ENCODE data around the gene EVA1A.

The EVA1A gene

GRCh38 chr2:75476761-75477160, 84.0 kb downstream of the EVA1A start:
- DNase-seq (ENCODE audit: low spot score) = peak; percentile 23
- in situ Hi-C loops (cut with MboI; ENCODE audit: low pct_unique_long_range_greater_than_20kb, low sequenced_read_pairs, unreplicated experiment) = no loop called here
- TF ChIP-seq, protein P1, sequence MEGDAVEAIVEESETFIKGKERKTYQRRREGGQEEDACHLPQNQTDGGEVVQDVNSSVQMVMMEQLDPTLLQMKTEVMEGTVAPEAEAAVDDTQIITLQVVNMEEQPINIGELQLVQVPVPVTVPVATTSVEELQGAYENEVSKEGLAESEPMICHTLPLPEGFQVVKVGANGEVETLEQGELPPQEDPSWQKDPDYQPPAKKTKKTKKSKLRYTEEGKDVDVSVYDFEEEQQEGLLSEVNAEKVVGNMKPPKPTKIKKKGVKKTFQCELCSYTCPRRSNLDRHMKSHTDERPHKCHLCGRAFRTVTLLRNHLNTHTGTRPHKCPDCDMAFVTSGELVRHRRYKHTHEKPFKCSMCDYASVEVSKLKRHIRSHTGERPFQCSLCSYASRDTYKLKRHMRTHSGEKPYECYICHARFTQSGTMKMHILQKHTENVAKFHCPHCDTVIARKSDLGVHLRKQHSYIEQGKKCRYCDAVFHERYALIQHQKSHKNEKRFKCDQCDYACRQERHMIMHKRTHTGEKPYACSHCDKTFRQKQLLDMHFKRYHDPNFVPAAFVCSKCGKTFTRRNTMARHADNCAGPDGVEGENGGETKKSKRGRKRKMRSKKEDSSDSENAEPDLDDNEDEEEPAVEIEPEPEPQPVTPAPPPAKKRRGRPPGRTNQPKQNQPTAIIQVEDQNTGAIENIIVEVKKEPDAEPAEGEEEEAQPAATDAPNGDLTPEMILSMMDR (IDR thresholded peaks at IDR 0.05; ENCODE audit: extremely low read depth, insufficient read depth, missing control alignments) = no peak

DNA sequence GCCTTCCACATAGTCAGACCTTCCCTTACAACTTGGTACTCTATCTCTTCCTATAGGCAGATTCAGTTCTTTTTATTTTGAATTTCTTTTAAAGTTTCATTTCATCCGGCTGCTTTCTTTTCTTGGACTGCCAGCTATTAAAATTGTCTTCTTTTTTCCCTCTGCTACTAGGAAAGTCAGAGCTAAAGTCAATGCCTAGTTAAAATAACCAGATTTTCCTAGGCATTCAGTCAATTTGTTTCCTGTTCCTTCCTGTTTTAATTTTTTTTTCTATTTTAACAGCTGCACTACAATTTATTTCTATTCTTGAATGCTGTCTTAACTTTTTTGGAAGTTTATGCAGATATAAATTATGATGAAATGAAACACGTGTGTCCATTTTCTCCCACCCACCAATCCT, 84.8 kb downstream of the EVA1A start:
- no peak for DNase-seq (ENCODE audit: low spot score)
- TF ChIP-seq, protein P1 (IDR thresholded peaks at IDR 0.05; ENCODE audit: extremely low read depth, insufficient read depth, missing control alignments) = no peak
- in situ Hi-C loops (cut with MboI; ENCODE audit: low pct_unique_long_range_greater_than_20kb, low sequenced_read_pairs, unreplicated experiment) = no loop called here

DNA sequence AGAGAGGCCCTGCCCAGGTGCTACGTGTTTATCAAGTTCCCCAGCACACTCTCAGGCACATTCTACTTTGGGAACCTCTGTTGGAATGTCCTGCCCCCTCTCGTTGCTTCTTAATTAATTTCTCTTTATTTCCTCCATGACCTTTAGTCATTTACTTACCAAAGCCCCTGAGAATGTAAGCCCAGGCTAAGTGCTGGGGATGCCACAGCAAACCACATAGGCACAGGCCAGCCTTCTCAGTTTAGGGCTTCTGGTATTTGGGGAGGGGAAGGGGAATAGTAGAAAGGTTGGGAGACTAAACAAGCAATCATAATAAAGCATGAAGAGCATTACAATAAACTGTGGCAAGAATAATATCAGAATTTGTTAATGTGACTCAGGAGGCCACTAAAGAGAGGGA, 85.7 kb downstream of the EVA1A start:
- TF ChIP-seq, protein P1 (IDR thresholded peaks at IDR 0.05; ENCODE audit: extremely low read depth, insufficient read depth, missing control alignments) = no peak
- in situ Hi-C loops (cut with MboI; ENCODE audit: low pct_unique_long_range_greater_than_20kb, low sequenced_read_pairs, unreplicated experiment) = no loop called here
- DNase-seq (ENCODE audit: low spot score) = no peak

DNA sequence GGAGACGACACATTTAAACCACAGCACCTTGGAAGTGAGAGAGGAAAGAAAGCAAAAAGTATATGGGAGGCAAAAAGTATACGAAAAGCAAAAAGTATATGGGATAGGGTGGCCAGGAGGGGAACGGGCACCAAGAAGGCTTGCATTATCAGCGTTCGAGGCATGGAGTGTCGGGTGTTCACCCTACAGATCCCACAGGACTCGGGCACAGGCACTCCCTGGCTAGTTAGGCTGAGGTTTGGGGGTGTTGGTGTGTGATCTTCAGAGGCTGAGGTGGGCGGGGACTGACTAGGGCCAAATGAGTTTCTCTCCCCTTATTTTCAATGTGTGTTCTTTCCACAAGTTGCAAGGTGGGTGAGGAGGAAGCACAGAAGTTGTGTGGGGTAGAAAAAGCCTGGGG, 86.6 kb downstream of the EVA1A start:
- in situ Hi-C loops (cut with MboI; ENCODE audit: low pct_unique_long_range_greater_than_20kb, low sequenced_read_pairs, unreplicated experiment) = loop anchor here (25.0 kb wide), 1 partner anchor 138 kb away; no protein-coding TSS in a partner anchor
- TF ChIP-seq, protein P1 (IDR thresholded peaks at IDR 0.05; ENCODE audit: extremely low read depth, insufficient read depth, missing control alignments) = no peak

GRCh38 chr2:75466708-75467311, 93.9 kb downstream of the EVA1A start:
- DNase-seq (ENCODE audit: low spot score) = peak; percentile 17
- TF ChIP-seq, protein P1 (IDR thresholded peaks at IDR 0.05; ENCODE audit: extremely low read depth, insufficient read depth, missing control alignments) = peak; percentile 71
- in situ Hi-C loops (cut with MboI; ENCODE audit: low pct_unique_long_range_greater_than_20kb, low sequenced_read_pairs, unreplicated experiment) = loop anchor here (25.0 kb wide), 1 partner anchor 145 kb away; no protein-coding TSS in a partner anchor

More for the DNA sequence above, 86.6 kb downstream of the EVA1A start:
- DNase-seq (ENCODE audit: low spot score) = no peak

GRCh38 chr2:75465317-75465984, 95.3 kb downstream of the EVA1A start:
- DNase-seq (ENCODE audit: low spot score) = no peak
- TF ChIP-seq, protein P1 (IDR thresholded peaks at IDR 0.05; ENCODE audit: extremely low read depth, insufficient read depth, missing control alignments) = no peak
- in situ Hi-C loops (cut with MboI; ENCODE audit: low pct_unique_long_range_greater_than_20kb, low sequenced_read_pairs, unreplicated experiment) = loop anchor here (25.0 kb wide), 1 partner anchor 147 kb away; no protein-coding TSS in a partner anchor
